SH-SY5Y (cell line): Measurements from ENCODE around the gene DIAPH3.

Experiments used
- GATA2 ChIP-seq: IDR thresholded peaks from 2 replicates; pipeline ENCODE4 v1.6.1; 2011; ENCODE audit warnings: mild to moderate bottlenecking, low read depth, low read length
- GATA3 ChIP-seq: IDR thresholded peaks from 2 replicates; pipeline ENCODE4 v1.6.1; 2011; ENCODE audit warnings: low read depth, mild to moderate bottlenecking, low read length, moderate library complexity

DNA sequence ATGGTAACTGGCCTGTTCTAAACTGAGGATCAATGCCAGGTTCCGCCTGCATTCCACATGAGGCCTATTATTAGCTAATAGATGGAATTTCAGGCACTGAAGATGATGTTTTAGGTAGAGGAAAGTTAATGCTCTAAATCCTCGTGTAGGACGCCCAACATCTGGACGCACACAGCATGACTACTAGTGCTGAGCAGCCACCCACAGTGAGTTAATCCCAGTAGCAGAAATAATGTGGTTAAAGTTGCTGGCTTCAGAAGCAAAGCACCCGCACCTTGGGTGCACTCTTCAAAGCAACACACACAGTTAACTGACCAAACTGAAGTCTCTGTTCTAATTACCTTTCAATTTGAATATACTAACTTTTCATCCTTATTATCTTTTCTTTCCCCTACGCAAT is 150.6 kb downstream of the DIAPH3 start:
- TF ChIP-seq GATA3 (no peak), GATA2 (no peak)
